NCI-H748 treated with DMSO at 0.1 percent for 48 hours (cell line): ENCODE results near the gene OBSCN.
"Not testable (repeated sequence)": the region's sequence is repeated elsewhere in the genome, so short reads cannot be mapped to it uniquely, and the experiment has no call there.

Source experiments
- DNase-seq: peaks from one replicate; lab custom pipeline; 2025; lab: John Stamatoyannopoulos, UW

Gene OBSCN

GRCh38 chr1:228185641-228185965 is 22.2 kb upstream of the OBSCN start:
- DNase-seq: no peak

- DNase-seq: not testable (repeated sequence)
Observed at GRCh38 chr1:228188249-228188648, 19.6 kb upstream of the OBSCN start.

DNA sequence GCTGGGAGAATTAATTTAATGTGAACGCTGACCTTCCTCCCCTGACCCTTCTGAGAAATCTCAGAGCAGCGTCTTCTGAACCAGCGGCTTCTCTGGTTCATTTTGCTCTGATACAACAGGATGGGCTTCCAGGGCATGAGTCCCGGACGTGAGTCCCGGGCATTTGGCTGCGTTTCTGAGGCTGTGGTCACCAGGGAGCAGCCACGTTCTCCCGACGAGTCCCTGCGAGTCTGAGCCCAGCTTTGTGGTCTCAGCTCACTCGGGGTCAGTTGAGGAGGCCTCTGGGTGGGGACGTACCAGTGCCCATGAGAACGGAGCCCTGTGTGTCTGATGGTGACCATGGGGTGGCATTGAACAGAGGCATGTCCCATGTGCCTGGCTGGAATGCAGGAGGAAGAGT is 17.7 kb upstream of the OBSCN start:
- no peak for DNase-seq

DNA sequence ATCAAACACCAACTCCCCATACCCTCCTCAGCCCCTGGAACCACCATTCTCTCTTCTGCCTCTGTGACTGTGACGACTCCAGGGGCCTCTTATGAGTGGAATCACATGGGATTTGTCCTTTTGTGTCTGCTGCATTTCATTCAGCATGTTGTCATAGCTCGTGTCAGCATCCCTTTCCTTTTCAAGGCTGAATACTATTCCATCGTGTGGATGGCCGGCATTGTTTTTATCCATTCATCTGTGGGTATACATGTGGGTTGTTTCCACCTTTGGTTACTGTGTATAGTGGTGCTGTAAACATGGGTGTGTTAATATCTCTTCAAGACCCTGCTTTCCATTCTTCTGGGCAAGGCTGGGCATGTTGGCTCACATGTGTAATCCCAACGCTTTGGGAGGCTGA is 17.1 kb upstream of the OBSCN start:
- DNase-seq: no peak

DNA sequence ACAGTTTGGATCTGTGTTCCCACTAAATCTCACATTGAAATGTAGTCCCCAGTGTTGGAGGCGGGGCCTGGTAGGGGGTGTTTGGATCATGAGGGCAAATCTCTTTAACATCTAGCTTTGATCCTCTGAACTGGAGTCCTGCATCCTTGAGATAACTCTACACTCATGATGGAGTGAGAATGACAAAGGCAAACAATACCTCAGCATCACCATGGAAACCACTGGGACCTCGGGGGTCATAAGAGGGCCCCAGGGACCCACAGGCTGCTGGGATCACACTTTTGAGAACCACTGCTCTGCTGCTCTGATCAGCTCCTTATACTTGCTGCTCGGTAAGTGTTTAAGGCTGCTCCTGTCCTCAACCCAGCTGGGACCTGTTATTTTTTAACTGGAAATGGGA is 13.4 kb upstream of the OBSCN start:
- no peak for DNase-seq

GRCh38 chr1:228194921-228195812 is 12.7 kb upstream of the OBSCN start:
- DNase-seq: no peak

- no peak for DNase-seq
Observed at GRCh38 chr1:228197555-228198147, 10.2 kb upstream of the OBSCN start.

- no peak for DNase-seq
Observed at GRCh38 chr1:228198977-228199590, 8.8 kb upstream of the OBSCN start.

GRCh38 chr1:228204958-228205357 is 2.9 kb upstream of the OBSCN start:
- no peak for DNase-seq

DNA sequence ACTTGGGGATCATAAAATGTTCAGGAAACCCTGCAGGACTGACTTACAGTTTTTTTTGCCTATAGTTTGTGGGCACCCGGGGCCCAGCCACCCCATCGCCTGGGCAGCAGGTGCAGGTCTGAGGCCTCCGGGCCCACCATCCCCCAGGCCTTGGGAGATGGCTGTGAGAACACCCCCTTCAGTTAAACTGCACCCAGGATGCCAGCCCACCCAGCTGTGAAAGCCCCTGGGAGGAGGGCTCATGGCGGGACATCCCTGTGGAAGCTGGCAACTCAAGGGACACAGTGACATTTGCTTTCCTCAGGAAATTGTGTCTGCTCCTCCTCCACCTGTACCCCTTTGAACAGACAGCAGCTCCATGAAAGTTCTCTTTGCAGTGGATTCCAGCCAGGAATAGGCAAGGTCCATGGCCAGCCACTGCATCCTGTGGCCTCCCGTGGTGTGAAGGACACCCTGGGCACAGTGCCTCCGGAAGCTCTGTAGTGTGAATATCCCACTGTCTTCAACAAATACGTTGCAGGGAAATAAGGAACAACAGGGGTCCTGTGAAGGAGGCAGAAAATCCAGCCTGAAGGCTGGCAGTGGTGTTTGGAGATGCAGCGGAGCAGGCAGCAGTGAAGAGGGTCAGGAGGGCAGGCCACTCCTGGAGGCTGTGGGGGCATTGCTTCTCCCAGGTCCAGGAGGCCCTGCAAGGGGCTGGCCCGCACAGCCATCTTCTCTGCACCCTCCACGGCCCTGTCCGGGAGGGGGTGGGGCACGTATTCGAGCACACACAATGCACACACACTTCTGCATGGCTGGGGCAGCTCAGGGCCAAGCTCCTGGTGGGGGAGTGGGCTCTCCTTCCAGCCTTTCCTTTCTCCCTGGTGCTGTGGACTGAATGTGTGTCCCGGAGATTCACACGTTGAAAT is 2.1 kb upstream of the OBSCN start:
- no peak for DNase-seq

DNA sequence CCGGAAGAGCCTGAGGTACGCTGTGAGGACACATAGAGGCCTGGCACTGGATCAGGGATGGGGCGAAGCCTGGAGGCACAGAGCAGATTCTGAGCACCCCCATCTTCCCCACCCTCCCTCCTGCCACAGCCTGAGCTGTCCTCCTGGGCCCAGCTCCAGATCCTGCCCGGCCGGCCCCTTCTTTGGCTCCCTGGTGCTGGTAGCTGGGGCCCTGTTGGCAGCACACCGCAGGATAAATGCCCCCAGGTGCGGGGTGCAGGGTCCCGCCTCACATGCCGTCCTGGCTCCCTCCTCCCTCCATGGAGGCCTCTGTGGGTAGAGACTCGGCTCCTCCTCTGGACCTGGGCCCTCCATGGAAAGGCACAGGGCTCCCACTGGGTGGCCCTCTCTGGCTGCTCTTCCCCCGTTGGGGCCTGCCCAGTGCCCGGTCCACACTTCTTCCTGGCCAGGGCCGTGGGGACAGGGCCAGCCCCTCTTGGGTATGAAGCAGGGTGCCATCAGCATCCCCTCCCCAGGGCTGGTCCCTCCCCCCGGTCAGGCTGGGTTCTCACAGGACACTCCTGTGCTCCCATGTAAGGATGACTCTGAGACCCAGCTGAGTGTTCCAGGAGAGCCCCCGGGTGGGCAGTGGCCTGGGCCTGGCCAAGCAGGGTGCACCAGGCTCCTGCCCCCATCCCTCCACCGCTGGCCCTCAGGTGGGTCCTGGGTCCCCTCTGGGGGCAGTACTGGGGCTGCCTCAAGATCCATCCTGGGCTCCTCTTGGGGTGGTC is 1.1 kb upstream of the OBSCN start:
- no peak for DNase-seq

- DNase-seq: no peak
Observed at GRCh38 chr1:228207381-228207810, 448 bp upstream of the OBSCN start.

GRCh38 chr1:228208831-228209551 is 1.1 kb downstream of the OBSCN start:
- no peak for DNase-seq

GRCh38 chr1:228209657-228210056 is 1.8 kb downstream of the OBSCN start:
- no peak for DNase-seq

DNA sequence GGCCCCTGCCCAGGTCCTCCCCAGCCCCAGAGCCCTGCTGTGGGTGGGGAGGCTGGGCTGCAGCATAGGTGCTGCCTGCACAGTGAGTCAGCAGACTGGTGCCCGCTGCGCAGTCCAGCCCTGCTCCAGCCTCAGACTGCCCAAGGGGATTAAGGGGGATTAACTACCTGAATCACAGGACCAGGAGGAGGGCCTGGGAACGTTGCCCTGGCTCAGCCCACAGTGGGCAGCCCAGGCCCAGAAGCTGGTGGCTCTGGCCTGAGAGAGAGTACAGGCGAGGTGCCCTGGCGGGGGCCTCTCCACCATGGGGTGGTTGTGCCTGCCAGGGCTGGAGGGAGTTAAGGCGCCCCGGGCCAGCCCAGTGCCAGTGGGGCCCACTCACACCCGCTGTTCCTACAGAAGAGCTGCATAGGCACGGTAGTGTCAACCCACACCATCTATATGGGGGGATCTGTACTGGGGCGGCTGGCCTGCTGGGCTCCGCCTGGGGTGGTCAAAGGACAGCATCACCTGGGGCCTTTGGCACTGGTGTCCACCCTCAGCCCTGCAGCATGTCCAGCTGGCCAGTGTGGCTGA is 2.3 kb downstream of the OBSCN start:
- no peak for DNase-seq

GRCh38 chr1:228210712-228211530 is 3.1 kb downstream of the OBSCN start:
- DNase-seq: no peak

- DNase-seq: no peak
Observed at GRCh38 chr1:228211531-228212414, 3.9 kb downstream of the OBSCN start.

GRCh38 chr1:228212415-228212965 is 4.6 kb downstream of the OBSCN start:
- DNase-seq: no peak
